ENCODE results near the gene NPAS1.

DNA sequence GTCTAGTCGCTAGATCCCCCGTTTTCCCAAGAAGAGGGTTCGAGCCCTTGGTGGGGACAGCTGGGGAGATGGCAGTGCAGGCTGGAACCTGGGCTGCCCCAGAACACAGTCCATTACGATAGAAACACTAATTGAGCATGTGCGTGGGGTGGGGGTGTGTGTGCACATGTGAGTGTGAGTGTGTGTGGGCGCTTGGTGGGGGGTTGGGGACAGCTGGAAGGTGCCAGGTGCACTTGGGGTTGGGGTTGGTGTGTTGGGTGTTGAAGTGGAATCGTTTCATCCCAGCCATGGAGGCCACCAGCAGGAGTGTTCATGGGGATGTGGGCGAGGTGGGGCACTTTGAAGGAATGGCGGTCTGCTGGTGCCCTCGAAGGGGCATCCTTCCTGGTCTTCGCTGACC is 18.1 kb upstream of the NPAS1 start:
- TF ChIP-seq, protein P1, sequence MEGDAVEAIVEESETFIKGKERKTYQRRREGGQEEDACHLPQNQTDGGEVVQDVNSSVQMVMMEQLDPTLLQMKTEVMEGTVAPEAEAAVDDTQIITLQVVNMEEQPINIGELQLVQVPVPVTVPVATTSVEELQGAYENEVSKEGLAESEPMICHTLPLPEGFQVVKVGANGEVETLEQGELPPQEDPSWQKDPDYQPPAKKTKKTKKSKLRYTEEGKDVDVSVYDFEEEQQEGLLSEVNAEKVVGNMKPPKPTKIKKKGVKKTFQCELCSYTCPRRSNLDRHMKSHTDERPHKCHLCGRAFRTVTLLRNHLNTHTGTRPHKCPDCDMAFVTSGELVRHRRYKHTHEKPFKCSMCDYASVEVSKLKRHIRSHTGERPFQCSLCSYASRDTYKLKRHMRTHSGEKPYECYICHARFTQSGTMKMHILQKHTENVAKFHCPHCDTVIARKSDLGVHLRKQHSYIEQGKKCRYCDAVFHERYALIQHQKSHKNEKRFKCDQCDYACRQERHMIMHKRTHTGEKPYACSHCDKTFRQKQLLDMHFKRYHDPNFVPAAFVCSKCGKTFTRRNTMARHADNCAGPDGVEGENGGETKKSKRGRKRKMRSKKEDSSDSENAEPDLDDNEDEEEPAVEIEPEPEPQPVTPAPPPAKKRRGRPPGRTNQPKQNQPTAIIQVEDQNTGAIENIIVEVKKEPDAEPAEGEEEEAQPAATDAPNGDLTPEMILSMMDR (IDR thresholded peaks at IDR 0.05; ENCODE audit: low read depth, low read length, poor library complexity, severe bottlenecking): no peak
- no peak for TF ChIP-seq EZH2phosphoT487 (IDR thresholded peaks at IDR 0.05; ENCODE audit: borderline replicate concordance, low read length)

All from DOHH2 (cell line).